A549 treated with ZK216348 at 1 μM for 4 hours (cell line): ENCODE measurements around the gene TCEAL9. TPM values are rescaled to one million over a fixed set of nuclear protein-coding genes. Genes with fewer than 3 reads are reported as not detected.

ENCODE experiments used
- total RNA-seq: library from RNA; stranded (reverse); fragments of 200-300 nt; extraction: Qiagen RNA extraction; gene quantifications from 5 replicates; pipeline ENCODE4 v1.2.3, GENCODE V29; 2022; ENCODE audit warnings: low read depth

Gene TCEAL9, protein sequence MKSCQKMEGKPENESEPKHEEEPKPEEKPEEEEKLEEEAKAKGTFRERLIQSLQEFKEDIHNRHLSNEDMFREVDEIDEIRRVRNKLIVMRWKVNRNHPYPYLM
- total RNA-seq, result 86.8 to 241 TPM (median 103 TPM) in 5 replicates

DNA sequence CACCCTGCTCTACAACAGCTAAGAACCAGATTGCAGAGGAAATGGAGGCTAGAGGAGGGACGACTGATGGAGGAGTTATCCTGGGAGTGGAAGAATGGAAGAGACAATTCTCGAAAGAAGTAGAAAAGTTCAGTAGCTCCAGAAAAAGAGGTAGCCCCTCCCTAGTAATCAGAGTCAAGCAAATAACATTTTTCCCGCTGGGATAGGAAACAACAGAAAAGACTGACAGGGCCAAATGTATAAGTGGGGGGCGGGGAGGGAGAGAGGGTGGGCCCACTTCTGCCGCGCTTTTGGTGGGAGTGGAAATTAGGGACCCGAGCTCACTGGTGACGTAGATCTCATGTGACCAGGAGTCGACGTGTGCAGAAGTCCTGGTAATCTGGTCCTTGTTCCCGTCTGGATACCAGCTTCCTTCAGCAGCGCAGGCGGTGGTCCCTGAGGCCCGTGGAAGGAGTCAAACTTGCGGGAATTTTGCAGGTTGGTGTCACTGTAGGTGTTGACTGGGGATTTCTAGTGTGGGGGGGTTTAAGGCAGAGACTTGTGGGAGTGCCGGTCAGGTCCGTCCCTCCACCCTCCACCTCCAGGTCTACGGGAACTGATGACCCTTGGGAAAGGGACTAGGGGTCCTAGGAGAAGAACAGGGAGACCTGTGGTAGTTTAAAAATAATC is at the start of gene TCEAL9:
TSS of gene TCEAL9 (plus strand) at position 377 of the 669 bp plus-strand sequence. CDS start 1,179 bp downstream, outside the sequence.

DNA sequence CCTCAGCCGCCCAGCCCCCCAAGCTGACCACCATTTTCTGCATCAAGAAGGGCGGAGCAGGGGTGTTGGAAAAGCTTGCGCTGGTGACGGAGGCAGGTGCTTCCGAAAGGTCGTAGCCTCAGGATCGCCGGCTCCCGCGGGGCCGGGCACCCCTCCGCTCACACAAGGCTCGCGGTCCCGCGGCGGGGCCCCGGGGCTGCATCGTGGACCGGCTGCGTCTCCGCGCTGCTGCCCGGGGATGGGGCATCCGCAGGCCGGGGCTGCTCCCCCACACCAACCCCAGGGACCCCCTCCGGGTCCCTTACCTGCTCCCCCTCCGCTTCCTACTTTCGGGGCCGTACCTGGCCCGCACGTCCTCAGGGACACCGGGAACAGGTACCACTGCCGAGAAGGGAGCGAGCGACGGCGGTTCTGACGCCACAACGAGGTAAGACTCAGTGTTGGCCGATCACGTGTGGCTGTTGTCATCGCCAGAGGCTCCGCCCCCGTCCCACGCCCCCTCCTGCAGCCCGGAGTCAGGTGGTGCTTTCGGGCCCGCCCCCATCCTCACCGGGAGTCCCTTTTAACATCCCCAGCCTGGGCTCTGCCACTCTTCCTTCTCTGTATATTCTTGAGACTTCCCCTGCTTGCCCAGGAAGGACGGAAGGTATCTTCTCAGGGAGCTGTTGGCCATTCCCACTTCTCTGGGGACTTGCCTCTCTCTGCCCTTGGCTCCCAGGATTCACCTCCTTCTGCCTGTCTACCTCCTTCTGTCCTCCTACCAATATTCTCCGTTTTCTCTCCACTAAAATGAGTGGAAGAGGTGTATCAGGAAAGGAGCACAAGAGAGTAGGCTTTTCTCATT is 45.5 kb upstream of the TCEAL9 start, which contains the start of gene BEX2:
TSS of gene BEX2 (minus strand) at position 436 of the 844 bp plus-strand sequence. CDS start 1,014 bp downstream, outside the sequence.

DNA sequence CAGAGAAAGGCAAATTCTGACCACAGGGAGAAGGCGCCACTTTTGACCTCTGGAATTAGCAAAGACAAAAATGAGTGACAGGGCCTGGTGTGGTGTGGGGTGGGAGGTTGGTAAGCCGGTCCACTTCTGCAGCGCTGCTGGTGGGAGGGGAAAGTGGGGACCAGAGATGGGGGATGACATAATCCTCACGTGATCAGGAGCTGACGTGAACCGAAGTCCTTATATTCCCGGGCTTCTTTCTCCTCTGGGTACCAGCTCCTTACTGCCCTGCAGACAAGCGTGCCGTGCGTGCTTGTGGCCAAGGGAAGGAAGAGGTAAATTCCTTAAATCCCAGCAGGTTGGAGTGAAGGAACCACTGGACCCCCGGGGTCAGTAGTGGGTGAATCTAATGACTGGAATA is 26.3 kb upstream of the TCEAL9 start, which contains the start of gene TCEAL7:
TSS of gene TCEAL7 (plus strand) at position 249 of the 400 bp plus-strand sequence. CDS start 1,165 bp downstream, outside the sequence.

DNA sequence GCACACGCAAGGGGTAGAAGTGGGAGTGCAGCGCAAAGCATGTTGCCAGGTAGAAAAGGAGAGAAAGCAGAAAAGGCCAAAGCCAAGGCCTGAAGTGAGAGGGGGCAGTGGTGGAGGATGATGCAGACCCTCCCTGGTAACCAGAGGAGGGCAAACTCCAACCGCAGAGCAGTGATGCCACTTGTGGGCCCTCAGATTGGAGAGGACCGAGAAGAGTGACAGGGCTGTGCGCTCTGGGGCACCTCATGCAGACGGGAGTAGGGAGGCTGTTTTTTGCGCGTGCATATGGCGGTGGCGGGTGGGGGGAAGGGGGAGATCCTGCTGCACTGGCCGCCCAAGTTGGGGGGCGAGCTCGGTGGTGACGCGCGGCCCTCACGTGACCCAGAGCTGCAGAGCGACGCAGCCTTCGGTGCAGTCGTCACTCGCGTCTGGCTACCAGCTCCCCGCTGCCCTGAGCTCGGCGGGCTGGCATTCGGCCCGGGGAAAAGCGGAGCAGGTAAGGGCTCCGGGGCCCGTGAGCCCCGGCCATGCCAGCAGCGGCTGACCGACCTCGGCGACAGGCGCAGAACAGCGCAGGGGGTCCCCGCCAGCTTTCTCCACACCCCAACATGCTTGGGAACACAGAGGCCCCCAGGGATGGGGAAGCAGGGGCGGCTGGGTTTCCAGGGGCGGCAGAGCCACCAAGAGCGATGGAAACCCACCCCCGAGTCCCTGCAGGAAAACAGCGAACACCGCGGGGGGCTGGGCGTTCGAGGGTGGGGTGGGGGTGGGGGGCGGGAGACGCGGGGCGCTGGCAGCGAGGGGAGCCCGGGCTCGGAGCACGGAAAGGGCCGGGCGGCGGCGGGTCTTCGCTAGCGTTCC is 20.0 kb downstream of the TCEAL9 start, which contains the start of gene BEX3:
TSS of gene BEX3 (plus strand) at position 421 of the 861 bp plus-strand sequence. CDS start 984 bp downstream, outside the sequence.

Other genes with a start within 250 kb of the TCEAL9 start
- 1.4 to 2.7 TPM (median 2.0 TPM) in 5 replicates for gene BEX4, start 141.4 kb upstream of the TCEAL9 start, total RNA-seq
- gene TCEAL8, start 101.4 kb upstream of the TCEAL9 start, total RNA-seq, result 19.7 to 66.3 TPM (median 29.4 TPM) in 5 replicates
- not detected in 5 replicates for gene TCEAL5, start 79.8 kb upstream of the TCEAL9 start, total RNA-seq
- 6.3 to 14.1 TPM (median 8.3 TPM) in 5 replicates for gene BEX2, start 45.5 kb upstream of the TCEAL9 start, total RNA-seq
- gene TCEAL7, start 26.3 kb upstream of the TCEAL9 start, total RNA-seq, result not detected in 5 replicates
- 215 to 287 TPM (median 258 TPM) in 5 replicates for gene BEX3, start 20.0 kb downstream of the TCEAL9 start, total RNA-seq
- gene RAB40A, start 163.0 kb downstream of the TCEAL9 start, total RNA-seq, result not detected in 5 replicates
- gene TCEAL4, start 229.0 kb downstream of the TCEAL9 start, total RNA-seq, result 111 to 197 TPM (median 124 TPM) in 5 replicates